ENCODE data around the gene DCANP1. TPM values are rescaled to one million over a fixed set of nuclear protein-coding genes. Genes with fewer than 3 reads are reported as not detected.

The DCANP1 gene
- total and polyA plus RNA-seq, 9 of the 15 experiments (the other 6 are each of a cell fraction or from before 2014, with no cell fraction given), result not detected

DNA sequence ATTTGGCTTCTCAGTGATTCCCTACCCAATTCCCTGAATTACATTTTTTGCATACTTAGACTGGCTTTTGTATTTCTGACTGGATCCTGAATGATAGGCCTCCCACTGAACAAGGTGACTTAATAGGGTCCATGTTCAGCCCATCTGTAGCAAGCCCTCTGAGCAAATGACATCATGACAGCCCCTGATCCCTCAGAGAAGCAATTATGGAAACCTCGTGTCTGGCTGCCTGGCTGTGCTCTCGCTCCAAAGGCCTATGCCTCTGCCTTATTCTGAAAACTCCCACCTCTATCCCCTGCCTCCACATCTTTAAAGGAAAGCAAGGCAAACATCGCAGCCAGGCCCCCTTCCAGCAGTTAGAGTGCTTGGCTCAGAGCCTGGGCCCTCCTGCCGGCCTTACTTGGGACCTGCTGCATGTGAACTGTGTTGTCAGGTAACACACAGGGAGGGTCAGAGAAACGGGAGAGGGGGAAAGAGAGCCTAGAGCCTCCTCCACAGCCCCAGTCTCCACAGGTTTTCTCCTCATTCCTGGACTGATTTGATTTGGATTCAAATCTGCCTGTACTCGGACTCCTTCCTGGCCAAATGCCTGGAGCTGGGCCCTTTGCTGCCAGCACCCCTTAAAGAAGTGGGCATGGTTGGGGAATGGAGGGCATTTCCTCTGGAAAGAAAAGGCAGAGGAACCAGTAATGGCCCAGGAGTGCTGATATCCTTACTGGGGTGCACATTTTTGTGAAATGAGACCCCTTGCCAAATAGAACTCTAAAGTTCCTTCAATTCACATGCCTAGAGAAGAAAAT is 3.8 kb downstream of the DCANP1 start:
- Histone ChIP-seq H4K20me1 (replicated peaks; ENCODE audit: control insufficient read depth, insufficient read depth, low read length) (no peaks in the 10 kb centered on the region; the same call in 1 of the 2 replicates), H3K9me1 (ENCODE audit: control insufficient read depth, insufficient read depth, low read length) (no peaks in the 10 kb centered on the region), H3K9me3 (replicated peaks; ENCODE audit: control insufficient read depth, insufficient read depth, low read depth, low read length) (no peaks in the 10 kb centered on the region), H3K4me3 (no peak overlapping the region), H3K27me3 (ENCODE audit: control insufficient read depth in 2 of 2, insufficient read depth in 2 of 2, low read length in 2 of 2) (no peaks in the 10 kb centered on the region), H2AFZ (ENCODE audit: low read depth, low read length) (no peak overlapping the region), H3K4me2 (ENCODE audit: insufficient read depth, low read length) (no peak overlapping the region), H3K79me2 (ENCODE audit: control insufficient read depth, insufficient read depth, low read length) (no peaks in the 10 kb centered on the region), H3K36me3 (ENCODE audit: control insufficient read depth, insufficient read depth, low read length) (no peaks in the 10 kb centered on the region), H3K4me1 (replicated peaks in 1 of 2; ENCODE audit: control insufficient read depth in 2 of 2, insufficient read depth in 2 of 2, low read length in 2 of 2) (peaks cover 4 to 12% of the 10 kb centered on the region in 2 experiments; a peak in 3 of 5 replicates), H3K9ac (ENCODE audit: insufficient read depth in 1 of 2, low read depth in 2 of 2, low read length in 2 of 2) (no peak overlapping the region), H3K27ac (ENCODE audit: extremely low read depth, low read depth, low read length) (no peak overlapping the region)
- DNase-seq (ENCODE audit: extremely low read depth in 1 of 4, low spot score in 3 of 4) (no peak), FAIRE-seq (no peak), ATAC-seq (no peak)
- intact Hi-C loops (cut with micrococcal nuclease) (no loop called here), in situ Hi-C loops (cut with MboI) (no loop called here)
- no TSS peak for BruUV-seq (replicated peaks)
- 19% methylated on average over 6 of the region's 6 CpGs for WGBS (ENCODE audit: insufficient coverage, low coverage, missing lambda C conversion rate)
- CTCF ChIA-PET (ENCODE audit: low intra/inter-chr PET ratio), result no interaction called here
- POLR2A ChIA-PET, result no interaction called here
- TF ChIP-seq ATF1 (CRISPR knock-in tag; IDR thresholded peaks at IDR 0.05) (no peak), ATF1 (tag; IDR thresholded peaks at IDR 0.05) (no peak), U2AF2 (optimal IDR thresholded peaks at IDR 0.05; ENCODE audit: low read depth, low read length) (no peak), RBFOX2 (IDR thresholded peaks at IDR 0.05; ENCODE audit: low read depth, low read length) (no peak), BMI1 (IDR thresholded peaks at IDR 0.05; ENCODE audit: low read length) (no peak), POLR2AphosphoS5 (IDR thresholded peaks at IDR 0.05; ENCODE audit: control insufficient read depth, insufficient read depth, low read depth, low read length) (no peak), HDGF (IDR thresholded peaks at IDR 0.05) (no peak), ZC3H8 (IDR thresholded peaks at IDR 0.05) (no peak), ZC3H11A (IDR thresholded peaks at IDR 0.05; ENCODE audit: low read depth, low read length) (no peak), HEY1 (CRISPR knock-in tag; IDR thresholded peaks at IDR 0.05; ENCODE audit: borderline replicate concordance) (no peak)
- TF ChIP-seq, protein P1, sequence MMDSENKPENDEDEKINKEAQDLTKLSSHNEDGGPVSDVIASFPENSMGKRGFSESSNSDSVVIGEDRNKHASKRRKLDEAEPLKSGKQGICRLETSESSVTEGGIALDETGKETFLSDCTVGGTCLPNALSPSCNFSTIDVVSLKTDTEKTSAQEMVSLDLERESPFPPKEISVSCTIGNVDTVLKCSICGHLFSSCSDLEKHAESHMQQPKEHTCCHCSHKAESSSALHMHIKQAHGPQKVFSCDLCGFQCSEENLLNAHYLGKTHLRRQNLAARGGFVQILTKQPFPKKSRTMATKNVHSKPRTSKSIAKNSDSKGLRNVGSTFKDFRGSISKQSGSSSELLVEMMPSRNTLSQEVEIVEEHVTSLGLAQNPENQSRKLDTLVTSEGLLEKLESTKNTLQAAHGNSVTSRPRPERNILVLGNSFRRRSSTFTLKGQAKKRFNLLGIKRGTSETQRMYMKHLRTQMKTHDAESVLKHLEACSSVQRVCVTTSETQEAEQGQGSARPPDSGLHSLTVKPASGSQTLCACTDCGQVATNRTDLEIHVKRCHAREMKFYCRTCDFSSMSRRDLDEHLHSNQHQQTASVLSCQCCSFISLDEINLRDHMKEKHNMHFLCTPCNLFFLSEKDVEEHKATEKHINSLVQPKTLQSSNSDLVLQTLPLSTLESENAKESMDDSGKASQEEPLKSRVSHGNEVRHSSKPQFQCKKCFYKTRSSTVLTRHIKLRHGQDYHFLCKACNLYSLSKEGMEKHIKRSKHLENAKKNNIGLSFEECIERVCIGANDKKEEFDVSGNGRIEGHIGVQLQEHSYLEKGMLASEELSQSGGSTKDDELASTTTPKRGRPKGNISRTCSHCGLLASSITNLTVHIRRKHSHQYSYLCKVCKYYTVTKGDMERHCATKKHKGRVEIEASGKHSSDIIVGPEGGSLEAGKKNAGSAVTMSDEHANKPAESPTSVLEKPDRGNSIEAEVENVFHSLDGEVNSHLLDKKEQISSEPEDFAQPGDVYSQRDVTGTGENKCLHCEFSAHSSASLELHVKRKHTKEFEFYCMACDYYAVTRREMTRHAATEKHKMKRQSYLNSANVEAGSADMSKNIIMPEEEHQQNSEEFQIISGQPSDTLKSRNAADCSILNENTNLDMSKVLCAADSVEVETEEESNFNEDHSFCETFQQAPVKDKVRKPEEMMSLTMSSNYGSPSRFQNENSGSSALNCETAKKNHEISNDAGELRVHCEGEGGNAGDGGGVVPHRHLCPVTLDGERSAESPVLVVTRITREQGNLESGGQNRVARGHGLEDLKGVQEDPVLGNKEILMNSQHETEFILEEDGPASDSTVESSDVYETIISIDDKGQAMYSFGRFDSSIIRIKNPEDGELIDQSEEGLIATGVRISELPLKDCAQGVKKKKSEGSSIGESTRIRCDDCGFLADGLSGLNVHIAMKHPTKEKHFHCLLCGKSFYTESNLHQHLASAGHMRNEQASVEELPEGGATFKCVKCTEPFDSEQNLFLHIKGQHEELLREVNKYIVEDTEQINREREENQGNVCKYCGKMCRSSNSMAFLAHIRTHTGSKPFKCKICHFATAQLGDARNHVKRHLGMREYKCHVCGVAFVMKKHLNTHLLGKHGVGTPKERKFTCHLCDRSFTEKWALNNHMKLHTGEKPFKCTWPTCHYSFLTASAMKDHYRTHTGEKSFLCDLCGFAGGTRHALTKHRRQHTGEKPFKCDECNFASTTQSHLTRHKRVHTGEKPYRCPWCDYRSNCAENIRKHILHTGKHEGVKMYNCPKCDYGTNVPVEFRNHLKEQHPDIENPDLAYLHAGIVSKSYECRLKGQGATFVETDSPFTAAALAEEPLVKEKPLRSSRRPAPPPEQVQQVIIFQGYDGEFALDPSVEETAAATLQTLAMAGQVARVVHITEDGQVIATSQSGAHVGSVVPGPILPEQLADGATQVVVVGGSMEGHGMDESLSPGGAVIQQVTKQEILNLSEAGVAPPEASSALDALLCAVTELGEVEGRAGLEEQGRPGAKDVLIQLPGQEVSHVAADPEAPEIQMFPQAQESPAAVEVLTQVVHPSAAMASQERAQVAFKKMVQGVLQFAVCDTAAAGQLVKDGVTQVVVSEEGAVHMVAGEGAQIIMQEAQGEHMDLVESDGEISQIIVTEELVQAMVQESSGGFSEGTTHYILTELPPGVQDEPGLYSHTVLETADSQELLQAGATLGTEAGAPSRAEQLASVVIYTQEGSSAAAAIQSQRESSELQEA (IDR thresholded peaks at IDR 0.05; ENCODE audit: low read depth), result no peak
- TF ChIP-seq, protein P2, sequence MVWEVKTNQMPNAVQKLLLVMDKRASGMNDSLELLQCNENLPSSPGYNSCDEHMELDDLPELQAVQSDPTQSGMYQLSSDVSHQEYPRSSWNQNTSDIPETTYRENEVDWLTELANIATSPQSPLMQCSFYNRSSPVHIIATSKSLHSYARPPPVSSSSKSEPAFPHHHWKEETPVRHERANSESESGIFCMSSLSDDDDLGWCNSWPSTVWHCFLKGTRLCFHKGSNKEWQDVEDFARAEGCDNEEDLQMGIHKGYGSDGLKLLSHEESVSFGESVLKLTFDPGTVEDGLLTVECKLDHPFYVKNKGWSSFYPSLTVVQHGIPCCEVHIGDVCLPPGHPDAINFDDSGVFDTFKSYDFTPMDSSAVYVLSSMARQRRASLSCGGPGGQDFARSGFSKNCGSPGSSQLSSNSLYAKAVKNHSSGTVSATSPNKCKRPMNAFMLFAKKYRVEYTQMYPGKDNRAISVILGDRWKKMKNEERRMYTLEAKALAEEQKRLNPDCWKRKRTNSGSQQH (CRISPR knock-in tag; IDR thresholded peaks at IDR 0.05), result no peak
